WTC11 (cell line): ENCODE data around the gene G6PC3.

Source experiments
- ATF3 ChIP-seq: sonication (generic); formaldehyde crosslinking; conservative IDR thresholded peaks from 2 replicates; pipeline ENCODE4 v1.8.1; 2022; ENCODE audit warnings: mild to moderate bottlenecking, missing genetic modification reagents
- CBFB ChIP-seq: sonication (generic); formaldehyde crosslinking; IDR thresholded peaks from 2 replicates; pipeline ENCODE4 v1.8.1; 2022; ENCODE audit warnings: mild to moderate bottlenecking, low read depth, missing genetic modification reagents
- CDX4 ChIP-seq: fragments of 250-450 bp; sonication (Bioruptor Pico); IDR thresholded peaks from 2 replicates; pipeline ENCODE4 v1.9.0; 2021; ENCODE audit warnings: moderate library complexity, mild to moderate bottlenecking, inconsistent platforms, borderline replicate concordance
- CTCF ChIP-seq: fragments of 200-600 bp; IDR thresholded peaks from 2 replicates; pipeline ENCODE4 v1.8.0; 2022; ENCODE audit warnings: antibody characterized with exemption
- JUN ChIP-seq: sonication (generic); formaldehyde crosslinking; IDR thresholded peaks from 2 replicates; pipeline ENCODE4 v1.8.0; 2023; ENCODE audit warnings: mild to moderate bottlenecking, missing genetic modification reagents
- ZNF219 ChIP-seq: sonication (generic); formaldehyde crosslinking; IDR thresholded peaks from 2 replicates; pipeline ENCODE4 v1.8.0; 2023; ENCODE audit warnings: missing genetic modification reagents, mild to moderate bottlenecking, borderline replicate concordance
- ZNF232 ChIP-seq: sonication (generic); formaldehyde crosslinking; IDR thresholded peaks from 2 replicates; pipeline ENCODE4 v1.8.0; 2022; ENCODE audit warnings: mild to moderate bottlenecking, missing genetic modification reagents

- TF ChIP-seq JUN (CRISPR knock-in tag) (no peak), CTCF (no peak), ZNF232 (no peak), ZNF219 (CRISPR knock-in tag) (no peak), CDX4 (no peak), CBFB (CRISPR knock-in tag) (no peak), ATF3 (CRISPR knock-in tag) (no peak)
These were observed 624 bp downstream of the G6PC3 start for GRCh38 chr17:44071198-44071520.
